GM12865 (cell line): ENCODE results near the gene LTB.
"Not testable (repeated sequence)": the region's sequence is repeated elsewhere in the genome, so short reads cannot be mapped to it uniquely, and the experiment has no call there.

Experiments used
- DNase-seq: peaks from one replicate; pipeline ENCODE4 v3.0.0; 2010; ENCODE audit warnings: low read depth
- H3K4me3 ChIP-seq: 2 replicates; pipeline ENCODE4 v1.5.1; 2011; ENCODE audit warnings: mild to moderate bottlenecking, low read depth, low read length, control low read depth
- CTCF ChIP-seq: IDR thresholded peaks from 2 replicates; pipeline ENCODE4 v1.5.1; 2011; ENCODE audit warnings: low read length, control low read depth, low read depth, inconsistent platforms; ENCODE audit not compliant: insufficient read depth; ENCODE audit errors: missing control alignments

Gene LTB

GRCh38 chr6:31609519-31610406, 27.5 kb upstream of the LTB start:
- DNase-seq, result no peak

GRCh38 chr6:31607317-31607716, 25.1 kb upstream of the LTB start:
- H3K4me3 ChIP-seq, result no peak overlapping the region
- no peak for DNase-seq
- no peak for TF ChIP-seq CTCF

More at GRCh38 chr6:31609519-31610406, 27.5 kb upstream of the LTB start:
- no peak for TF ChIP-seq CTCF
- H3K4me3 ChIP-seq, result no peak overlapping the region

GRCh38 chr6:31597006-31597405, 14.8 kb upstream of the LTB start:
- H3K4me3 ChIP-seq, result no peak overlapping the region
- TF ChIP-seq CTCF, result peak; percentile 54
- DNase-seq, result peak; percentile 77

GRCh38 chr6:31592396-31592771, 10.2 kb upstream of the LTB start:
- no peak overlapping the region for H3K4me3 ChIP-seq
- no peak for DNase-seq
- TF ChIP-seq CTCF, result no peak

GRCh38 chr6:31590691-31591090, 8.5 kb upstream of the LTB start:
- DNase-seq, result not testable (repeated sequence)

GRCh38 chr6:31588871-31589650, 6.8 kb upstream of the LTB start:
- no peak for DNase-seq
- H3K4me3 ChIP-seq, result no peak overlapping the region
- no peak for TF ChIP-seq CTCF

More at GRCh38 chr6:31590691-31591090, 8.5 kb upstream of the LTB start:
- not testable (repeated sequence) for H3K4me3 ChIP-seq
